HEK293T (cell line): Measurements from ENCODE around the gene EED.

Source experiments
- CTCF ChIA-PET: fragments of 350-600 bp; formaldehyde crosslinking; extraction: SDS; loops from one replicate; lab custom pipeline; 2021; ENCODE audit warnings: antibody characterized with exemption, inconsistent platforms; lab: Yijun Ruan, JAX
- POLR2A ChIA-PET: fragments of 350-600 bp; formaldehyde crosslinking; extraction: SDS; loops from one replicate; lab custom pipeline; 2020; ENCODE audit warnings: antibody characterized with exemption, inconsistent platforms; lab: Yijun Ruan, JAX
- DNase-seq: peaks from one replicate; pipeline ENCODE4 v3.0.0; 2012; ENCODE audit warnings: mixed read lengths; ENCODE audit errors: extremely low spot score
- ARNT ChIP-seq: fragments of 450-650 bp; IDR thresholded peaks from 2 replicates; pipeline ENCODE4 v1.6.1; 2017; ENCODE audit warnings: mild to moderate bottlenecking
- BHLHE40 ChIP-seq: fragments of 450-650 bp; IDR thresholded peaks from 2 replicates; pipeline ENCODE4 v1.6.1; 2016; ENCODE audit warnings: mild to moderate bottlenecking, moderate library complexity, borderline replicate concordance
- CTBP1 ChIP-seq: fragments of 450-650 bp; IDR thresholded peaks from 2 replicates; pipeline ENCODE4 v1.6.1; 2016; ENCODE audit warnings: borderline replicate concordance
- ELF4 ChIP-seq: fragments of 450-650 bp; IDR thresholded peaks from 2 replicates; pipeline ENCODE4 v1.6.1; 2017; ENCODE audit warnings: antibody characterized with exemption
- FOXA1 ChIP-seq: fragments of 450-650 bp; IDR thresholded peaks from 2 replicates; pipeline ENCODE4 v1.6.1; 2016; ENCODE audit warnings: mild to moderate bottlenecking
- FOXK2 ChIP-seq: fragments of 450-650 bp; IDR thresholded peaks from 2 replicates; pipeline ENCODE4 v1.6.1; 2016; ENCODE audit warnings: mild to moderate bottlenecking
- FOXM1 ChIP-seq: fragments of 450-650 bp; IDR thresholded peaks from 2 replicates; pipeline ENCODE4 v1.6.1; 2017; ENCODE audit warnings: mild to moderate bottlenecking, borderline replicate concordance
- HDGF ChIP-seq: fragments of 450-650 bp; IDR thresholded peaks from 2 replicates; pipeline ENCODE4 v1.6.1; 2017; ENCODE audit warnings: antibody characterized with exemption, borderline replicate concordance
- L3MBTL2 ChIP-seq: fragments of 450-650 bp; conservative IDR thresholded peaks from 2 replicates; pipeline ENCODE4 v1.6.1; 2016; ENCODE audit warnings: mild to moderate bottlenecking
- LEF1 ChIP-seq: fragments of 450-650 bp; IDR thresholded peaks from 2 replicates; pipeline ENCODE4 v1.6.1; 2017; ENCODE audit warnings: mild to moderate bottlenecking, borderline replicate concordance
- NFRKB ChIP-seq: fragments of 450-650 bp; IDR thresholded peaks from 2 replicates; pipeline ENCODE4 v1.6.1; 2016; ENCODE audit warnings: mild to moderate bottlenecking, moderate library complexity
- SP1 ChIP-seq: fragments of 450-650 bp; IDR thresholded peaks from 2 replicates; pipeline ENCODE4 v1.6.1; 2017
- SUZ12 ChIP-seq: fragments of 450-650 bp; IDR thresholded peaks from 2 replicates; pipeline ENCODE4 v1.6.1; 2016; ENCODE audit warnings: mild to moderate bottlenecking
- TARDBP ChIP-seq: fragments of 450-650 bp; IDR thresholded peaks from 2 replicates; pipeline ENCODE4 v1.6.1; 2016
- ZNF384 ChIP-seq: fragments of 450-650 bp; IDR thresholded peaks from 2 replicates; pipeline ENCODE4 v1.6.1; 2016
- TF ChIP-seq, protein P1 (sequence below): fragments of 450-650 bp; IDR thresholded peaks from 2 replicates; pipeline ENCODE4 v1.6.1; 2016

Gene EED, protein sequence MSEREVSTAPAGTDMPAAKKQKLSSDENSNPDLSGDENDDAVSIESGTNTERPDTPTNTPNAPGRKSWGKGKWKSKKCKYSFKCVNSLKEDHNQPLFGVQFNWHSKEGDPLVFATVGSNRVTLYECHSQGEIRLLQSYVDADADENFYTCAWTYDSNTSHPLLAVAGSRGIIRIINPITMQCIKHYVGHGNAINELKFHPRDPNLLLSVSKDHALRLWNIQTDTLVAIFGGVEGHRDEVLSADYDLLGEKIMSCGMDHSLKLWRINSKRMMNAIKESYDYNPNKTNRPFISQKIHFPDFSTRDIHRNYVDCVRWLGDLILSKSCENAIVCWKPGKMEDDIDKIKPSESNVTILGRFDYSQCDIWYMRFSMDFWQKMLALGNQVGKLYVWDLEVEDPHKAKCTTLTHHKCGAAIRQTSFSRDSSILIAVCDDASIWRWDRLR

DNA sequence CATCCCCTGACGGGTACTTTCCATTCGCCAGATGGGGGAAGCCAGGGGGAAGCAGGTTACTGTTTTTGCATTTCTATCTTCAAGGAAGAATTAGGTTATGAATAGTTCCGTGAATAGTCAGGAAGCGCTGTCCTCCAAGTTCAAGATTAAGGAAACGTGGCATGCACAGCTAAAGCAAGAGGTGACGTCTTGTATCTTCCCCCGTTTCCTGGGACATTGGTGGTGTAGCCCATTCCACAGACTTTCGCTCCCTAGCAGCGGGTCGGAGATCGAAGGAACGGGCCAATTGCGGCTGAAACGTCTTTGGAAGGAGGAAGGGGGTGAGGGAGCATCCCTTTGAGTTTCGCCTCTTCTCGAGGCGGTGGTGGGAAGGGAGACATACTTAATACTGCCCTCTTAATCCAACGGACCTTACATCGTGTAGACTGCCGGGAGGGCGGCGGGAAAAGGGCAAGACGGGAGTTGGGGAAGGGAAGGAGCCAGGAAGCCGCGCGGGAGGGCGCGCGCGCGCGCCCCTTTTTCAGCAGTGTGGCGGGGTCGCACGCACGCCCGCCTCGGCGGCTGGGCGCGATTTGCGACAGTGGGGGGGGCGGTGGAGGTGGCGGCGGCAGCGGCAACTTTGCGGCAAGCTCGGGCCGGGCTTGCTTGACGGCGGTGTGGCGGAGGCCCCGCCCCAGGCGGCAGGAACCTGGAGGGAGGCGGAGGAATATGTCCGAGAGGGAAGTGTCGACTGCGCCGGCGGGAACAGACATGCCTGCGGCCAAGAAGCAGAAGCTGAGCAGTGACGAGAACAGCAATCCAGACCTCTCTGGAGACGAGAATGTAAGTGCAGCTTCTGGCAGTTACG, at the start of gene EED:
TSS of gene EED (plus strand) at position 232 of the 847 bp plus-strand sequence. CDS start at position 709, 477 bp downstream.
- TF ChIP-seq ARNT (peak; percentile 68; the same call in 1 of the 2 replicates), ZNF384 (no peak), NFRKB (peak; percentile 27; the same call in 1 of the 2 replicates), BHLHE40 (peak; percentile 97), SP1 (no peak), HDGF (no peak), ELF4 (peak; percentile 58; the same call in 1 of the 2 replicates), CTBP1 (no peak), TARDBP (no peak), FOXA1 (no peak), SUZ12 (no peak), LEF1 (no peak), L3MBTL2 (peak; percentile 77), FOXM1 (peak; percentile 53; the same call in 1 of the 2 replicates), FOXK2 (no peak)
- TF ChIP-seq, protein P1, sequence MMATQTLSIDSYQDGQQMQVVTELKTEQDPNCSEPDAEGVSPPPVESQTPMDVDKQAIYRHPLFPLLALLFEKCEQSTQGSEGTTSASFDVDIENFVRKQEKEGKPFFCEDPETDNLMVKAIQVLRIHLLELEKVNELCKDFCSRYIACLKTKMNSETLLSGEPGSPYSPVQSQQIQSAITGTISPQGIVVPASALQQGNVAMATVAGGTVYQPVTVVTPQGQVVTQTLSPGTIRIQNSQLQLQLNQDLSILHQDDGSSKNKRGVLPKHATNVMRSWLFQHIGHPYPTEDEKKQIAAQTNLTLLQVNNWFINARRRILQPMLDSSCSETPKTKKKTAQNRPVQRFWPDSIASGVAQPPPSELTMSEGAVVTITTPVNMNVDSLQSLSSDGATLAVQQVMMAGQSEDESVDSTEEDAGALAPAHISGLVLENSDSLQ, result no peak
- POLR2A ChIA-PET, result interaction anchor here (0.6 to 1.2 kb wide), 5 partner anchors 8 to 177 kb away, joined by 3 to 4 read pairs (median 3); no protein-coding TSS in a partner anchor
- CTCF ChIA-PET, result interaction anchor here (0.6 kb wide), 1 partner anchor 1861 kb away, joined by 3 read pairs; no protein-coding TSS in a partner anchor
- peak; percentile 88 for DNase-seq

DNA sequence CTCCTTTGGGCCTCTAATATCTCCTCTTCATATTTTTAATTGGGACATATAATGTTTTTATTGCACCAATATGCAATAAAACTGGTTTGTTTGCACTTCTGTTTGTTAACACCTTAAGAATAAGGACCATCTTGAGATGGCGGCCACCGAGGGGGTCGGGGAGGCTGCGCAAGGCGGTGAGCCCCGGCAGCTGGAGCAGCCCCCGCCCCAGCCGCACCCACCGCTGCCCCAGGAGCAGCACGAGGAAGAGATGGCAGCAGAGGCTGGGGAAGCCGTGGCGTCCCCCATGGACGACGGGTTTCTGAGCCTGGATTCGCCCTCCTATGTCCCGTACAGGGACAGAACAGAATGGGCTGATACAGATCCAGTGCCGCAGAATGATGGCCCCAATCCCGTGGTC, 49.6 kb upstream of the EED start:
- ChIA-PET CTCF (interaction anchor here (1.8 kb wide), 1 partner anchor 23 kb away, joined by 8 read pairs; no protein-coding TSS in a partner anchor), POLR2A (no interaction called here)
- no peak for TF ChIP-seq BHLHE40
- TF ChIP-seq ELF4, result no peak
- no peak for TF ChIP-seq TARDBP
- TF ChIP-seq CTBP1, result no peak
- TF ChIP-seq FOXA1, result no peak
- TF ChIP-seq L3MBTL2, result no peak
- no peak for TF ChIP-seq ZNF384
- no peak for TF ChIP-seq SUZ12
- TF ChIP-seq NFRKB, result no peak
- TF ChIP-seq ARNT, result no peak
- TF ChIP-seq SP1, result no peak
- no peak for TF ChIP-seq FOXM1
- no peak for TF ChIP-seq FOXK2
- TF ChIP-seq, protein P1, result no peak
- no peak for TF ChIP-seq HDGF
- no peak for TF ChIP-seq LEF1
- DNase-seq, result no peak

DNA sequence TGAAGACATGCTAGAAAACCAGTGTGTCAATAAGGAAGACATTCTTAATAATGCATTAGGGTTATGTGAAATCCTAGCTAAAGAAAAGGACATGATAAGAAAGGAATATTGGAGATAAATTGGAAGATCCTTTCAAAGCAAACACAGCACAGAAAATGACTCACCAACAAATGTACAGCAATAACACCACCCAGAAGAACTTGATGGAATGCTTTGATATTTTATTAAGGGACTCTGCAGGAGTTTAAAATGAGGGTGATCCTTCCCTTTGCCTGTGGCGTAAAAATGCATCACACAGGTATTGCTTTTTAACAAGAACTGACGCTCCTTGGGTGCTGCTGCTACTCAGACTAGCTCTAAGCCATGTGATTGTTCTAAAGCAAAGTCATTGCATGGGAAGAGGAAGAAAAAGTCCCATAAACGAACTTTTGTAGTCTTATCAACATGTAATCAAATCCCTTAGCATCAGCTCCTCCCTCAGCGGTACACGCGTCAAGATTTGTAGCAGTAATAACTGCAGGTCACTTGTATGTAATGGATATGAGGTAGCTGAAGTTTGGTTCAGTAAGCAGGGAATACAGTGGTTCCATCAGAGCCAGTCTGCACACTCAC, 48.4 kb upstream of the EED start:
- POLR2A ChIA-PET, result no interaction called here

DNA sequence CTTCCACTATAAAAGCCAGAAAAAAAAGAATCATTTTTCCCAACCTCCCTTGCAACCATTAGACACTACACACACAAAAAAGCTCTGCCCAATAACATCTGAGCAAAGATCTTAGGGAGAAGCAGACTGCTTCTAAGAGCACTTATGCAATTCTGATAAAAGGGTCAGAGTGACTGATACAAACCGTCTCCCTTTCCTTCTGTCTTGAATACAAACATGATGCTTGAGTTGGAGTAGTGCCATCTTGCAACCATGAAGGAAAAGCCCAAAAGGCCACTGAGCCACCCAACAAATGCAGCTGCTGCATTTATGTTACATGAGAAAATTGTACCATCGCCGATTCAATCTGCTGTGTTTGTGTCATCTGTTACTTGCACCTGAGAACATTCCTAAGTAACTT, 47.6 kb upstream of the EED start:
- ChIA-PET POLR2A (no interaction called here), CTCF (interaction anchor here (1.0 kb wide), 1 partner anchor 22 kb away, joined by 3 read pairs; no protein-coding TSS in a partner anchor)
- DNase-seq, result no peak
- TF ChIP-seq L3MBTL2, result no peak
- TF ChIP-seq BHLHE40, result no peak
- TF ChIP-seq NFRKB, result no peak
- TF ChIP-seq SP1, result no peak
- TF ChIP-seq CTBP1, result no peak
- TF ChIP-seq LEF1, result no peak

More for the DNA sequence above, 48.4 kb upstream of the EED start:
- TF ChIP-seq FOXK2 (no peak), SUZ12 (no peak), NFRKB (no peak), ARNT (no peak), BHLHE40 (no peak), ELF4 (no peak), L3MBTL2 (no peak), ZNF384 (no peak), TARDBP (no peak), HDGF (no peak), FOXA1 (no peak), SP1 (no peak), FOXM1 (no peak), LEF1 (no peak)
- TF ChIP-seq, protein P1, result no peak
- no peak for DNase-seq
- CTCF ChIA-PET, result interaction anchor here (1.0 kb wide), 1 partner anchor 23 kb away, joined by 3 read pairs; no protein-coding TSS in a partner anchor

DNA sequence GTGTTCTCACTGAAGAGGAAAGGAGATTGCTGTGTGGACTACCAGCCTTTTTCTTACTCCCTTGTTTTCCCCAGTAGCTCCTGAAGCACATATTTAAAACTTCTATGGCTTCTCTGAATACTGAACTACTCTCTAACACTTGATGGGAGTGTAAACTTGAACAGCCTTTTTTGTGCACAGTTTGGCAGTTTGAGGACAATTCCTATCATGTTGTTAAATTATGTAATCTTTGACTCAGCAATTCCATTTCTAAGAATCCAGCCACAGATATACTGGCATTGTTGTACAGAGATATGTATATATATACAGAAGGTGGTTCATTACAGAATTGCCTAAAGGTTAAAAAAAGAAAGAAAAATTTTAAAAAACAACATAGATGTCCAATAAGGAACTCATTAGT, 47.1 kb upstream of the EED start:
- ChIA-PET CTCF (no interaction called here), POLR2A (no interaction called here)
- DNase-seq, result no peak
- TF ChIP-seq LEF1, result no peak
- no peak for TF ChIP-seq FOXM1
- no peak for TF ChIP-seq ZNF384
- no peak for TF ChIP-seq ARNT
- no peak for TF ChIP-seq ELF4
- TF ChIP-seq, protein P1, result no peak
- no peak for TF ChIP-seq FOXK2
- no peak for TF ChIP-seq NFRKB
- TF ChIP-seq CTBP1, result no peak
- no peak for TF ChIP-seq SUZ12
- no peak for TF ChIP-seq HDGF
- TF ChIP-seq TARDBP, result no peak
- TF ChIP-seq BHLHE40, result no peak
- no peak for TF ChIP-seq FOXA1
- TF ChIP-seq L3MBTL2, result no peak
- TF ChIP-seq SP1, result no peak
